HG03457 (cell line): ENCODE results near the gene CDHR5.

Experiments used
- ATAC-seq: cut with Tn5 transposase; IDR thresholded peaks from one replicate; pipeline ENCODE4 v1.9.1; 2021; ENCODE audit warnings: moderate number of reproducible peaks; ENCODE audit not compliant: unreplicated experiment

CDHR5 gene

DNA sequence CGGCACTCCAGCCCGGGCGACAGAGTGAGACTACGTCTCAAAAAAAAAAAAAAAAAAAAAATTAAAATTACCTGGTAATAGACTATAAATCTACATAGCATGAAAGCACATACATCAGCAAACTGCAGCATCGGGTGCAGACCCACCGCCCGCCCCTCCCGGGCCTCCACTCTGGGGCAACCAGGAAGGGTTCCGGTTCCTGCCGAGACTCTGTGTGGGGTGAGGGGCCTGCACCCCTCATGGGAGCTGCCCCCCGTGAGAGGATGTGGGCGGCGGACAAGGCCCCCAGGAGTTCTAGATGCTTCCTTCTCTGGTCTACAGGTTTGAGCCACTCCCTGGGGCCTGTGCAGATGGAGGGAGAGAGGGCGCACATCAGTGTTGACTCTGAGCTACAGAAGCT lies 21.5 kb upstream of the CDHR5 start:
- no peak for ATAC-seq

GRCh38 chr11:645536-645935 lies 20.8 kb upstream of the CDHR5 start:
- ATAC-seq = no peak

GRCh38 chr11:643849-644738 lies 19.3 kb upstream of the CDHR5 start:
- ATAC-seq = no peak

GRCh38 chr11:643366-643765 lies 18.6 kb upstream of the CDHR5 start:
- no peak for ATAC-seq

GRCh38 chr11:641806-642370 lies 17.1 kb upstream of the CDHR5 start:
- ATAC-seq = no peak

- no peak for ATAC-seq
Measured at GRCh38 chr11:640021-640706, 15.4 kb upstream of the CDHR5 start.

- no peak for ATAC-seq
Measured at GRCh38 chr11:639332-639955, 14.7 kb upstream of the CDHR5 start.

- no peak for ATAC-seq
Measured at GRCh38 chr11:638631-639331, 14.0 kb upstream of the CDHR5 start.

- ATAC-seq = no peak
Measured at GRCh38 chr11:637593-638521, 13.1 kb upstream of the CDHR5 start.

DNA sequence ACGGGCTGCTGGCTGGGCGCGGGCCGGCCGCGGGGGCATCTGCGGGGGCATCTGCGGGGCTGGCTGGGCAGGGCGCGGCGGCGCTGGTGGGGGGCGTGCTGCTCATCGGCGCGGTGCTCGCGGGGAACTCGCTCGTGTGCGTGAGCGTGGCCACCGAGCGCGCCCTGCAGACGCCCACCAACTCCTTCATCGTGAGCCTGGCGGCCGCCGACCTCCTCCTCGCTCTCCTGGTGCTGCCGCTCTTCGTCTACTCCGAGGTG lies 12.5 kb upstream of the CDHR5 start:
- ATAC-seq = no peak

DNA sequence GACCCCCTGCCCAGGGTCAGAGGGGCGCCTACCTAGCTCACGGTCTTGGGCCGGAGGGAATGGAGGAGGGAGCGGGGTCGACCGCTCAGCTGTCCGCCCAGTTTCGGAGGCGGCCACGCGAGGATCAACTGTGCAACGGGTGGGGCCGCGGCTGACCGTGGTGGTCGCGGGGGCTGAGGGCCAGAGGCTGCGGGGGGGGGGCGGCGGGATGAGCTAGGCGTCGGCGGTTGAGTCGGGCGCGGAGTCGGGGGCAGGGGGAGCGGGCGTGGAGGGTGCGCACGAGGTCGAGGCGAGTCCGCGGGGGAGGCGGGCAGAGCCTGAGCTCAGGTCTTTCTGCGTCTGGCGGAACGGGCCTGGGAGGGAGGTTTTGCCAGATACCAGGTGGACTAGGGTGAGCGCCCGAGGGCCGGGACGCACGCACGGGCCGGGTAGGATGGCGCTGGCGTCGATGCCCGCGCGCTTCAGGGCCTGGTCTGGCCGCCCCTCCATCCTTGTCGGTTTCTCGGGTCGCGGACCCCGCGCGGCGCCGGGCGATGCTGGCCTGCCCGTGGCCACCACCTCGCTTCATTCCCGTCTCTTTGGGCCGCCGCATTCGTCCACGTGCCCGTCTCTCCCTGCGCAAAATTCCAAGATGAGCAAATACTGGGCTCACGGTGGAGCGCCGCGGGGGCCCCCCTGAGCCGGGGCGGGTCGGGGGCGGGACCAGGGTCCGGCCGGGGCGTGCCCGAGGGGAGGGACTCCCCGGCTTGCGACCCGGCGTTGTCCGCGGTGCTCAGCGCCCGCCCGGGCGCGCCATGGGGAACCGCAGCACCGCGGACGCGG lies 12.0 kb upstream of the CDHR5 start, which contains the start of gene DRD4:
Gene DRD4 (plus strand): TSS at position 759 of the 822 bp plus-strand sequence. CDS start 36 bp downstream, at position 795.
- no peak for ATAC-seq

DNA sequence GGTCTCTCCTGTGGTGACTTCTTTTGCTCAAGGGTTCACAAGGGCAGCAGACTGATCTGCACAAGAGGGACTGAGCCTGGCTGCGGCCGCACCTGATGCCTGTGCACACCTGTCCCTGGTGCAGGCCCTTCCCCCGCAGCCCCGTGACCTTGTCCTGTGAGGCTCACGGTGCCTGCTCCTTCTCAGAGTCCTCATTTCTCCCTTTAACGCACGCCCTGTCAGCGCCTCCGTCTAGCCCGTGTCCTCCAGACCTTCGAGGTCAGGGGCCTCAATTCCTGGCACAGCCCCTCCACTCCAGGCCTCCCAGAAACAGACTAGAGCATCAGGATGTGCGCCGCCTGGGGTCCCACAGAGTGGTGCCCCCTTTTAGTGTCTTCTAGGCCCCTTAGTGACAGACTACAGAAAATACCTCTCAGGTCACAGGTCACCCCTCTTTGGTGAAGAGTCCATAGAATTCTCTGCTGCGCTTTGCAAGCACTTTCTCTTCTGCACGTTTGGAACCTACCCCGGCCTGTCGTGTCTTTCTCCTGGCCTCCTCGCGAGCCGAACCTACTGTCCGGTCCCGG lies 11.3 kb upstream of the CDHR5 start:
- ATAC-seq = no peak

GRCh38 chr11:630871-631270 lies 6.1 kb upstream of the CDHR5 start:
- no peak for ATAC-seq

DNA sequence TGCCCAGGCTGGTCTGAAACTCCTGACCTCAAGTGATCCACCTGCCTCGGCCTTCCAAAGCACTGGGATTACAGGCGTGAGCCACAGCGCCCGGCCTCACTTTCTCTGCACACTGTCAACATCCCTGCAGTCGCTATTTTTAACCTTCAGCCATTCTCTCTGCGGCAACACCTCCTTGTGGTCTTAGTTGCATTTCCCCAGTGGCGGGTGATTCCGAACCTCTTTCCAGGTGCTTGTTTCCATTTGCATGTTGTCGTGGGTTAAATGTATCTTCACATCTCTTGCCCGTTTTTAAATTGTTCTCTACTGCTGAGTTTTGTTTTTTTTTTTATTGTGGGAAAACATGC lies 4.5 kb upstream of the CDHR5 start:
- ATAC-seq = no peak

- ATAC-seq = no peak
Measured at GRCh38 chr11:628056-628455, 3.3 kb upstream of the CDHR5 start.

DNA sequence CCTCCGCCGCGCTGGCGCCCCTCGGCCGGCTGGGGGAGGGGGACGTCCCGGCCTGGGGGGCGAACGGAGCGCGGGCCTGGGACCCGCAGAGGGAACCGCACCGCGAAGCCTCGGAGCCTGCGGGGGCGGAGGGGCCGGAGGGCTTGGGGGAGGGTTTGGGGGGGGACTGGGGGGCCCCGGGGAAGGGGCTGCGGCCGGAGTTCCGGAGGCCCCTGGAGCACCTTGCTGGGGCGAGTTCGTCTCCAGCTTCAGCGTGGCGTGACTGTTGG lies 2.5 kb upstream of the CDHR5 start:
- ATAC-seq = no peak

DNA sequence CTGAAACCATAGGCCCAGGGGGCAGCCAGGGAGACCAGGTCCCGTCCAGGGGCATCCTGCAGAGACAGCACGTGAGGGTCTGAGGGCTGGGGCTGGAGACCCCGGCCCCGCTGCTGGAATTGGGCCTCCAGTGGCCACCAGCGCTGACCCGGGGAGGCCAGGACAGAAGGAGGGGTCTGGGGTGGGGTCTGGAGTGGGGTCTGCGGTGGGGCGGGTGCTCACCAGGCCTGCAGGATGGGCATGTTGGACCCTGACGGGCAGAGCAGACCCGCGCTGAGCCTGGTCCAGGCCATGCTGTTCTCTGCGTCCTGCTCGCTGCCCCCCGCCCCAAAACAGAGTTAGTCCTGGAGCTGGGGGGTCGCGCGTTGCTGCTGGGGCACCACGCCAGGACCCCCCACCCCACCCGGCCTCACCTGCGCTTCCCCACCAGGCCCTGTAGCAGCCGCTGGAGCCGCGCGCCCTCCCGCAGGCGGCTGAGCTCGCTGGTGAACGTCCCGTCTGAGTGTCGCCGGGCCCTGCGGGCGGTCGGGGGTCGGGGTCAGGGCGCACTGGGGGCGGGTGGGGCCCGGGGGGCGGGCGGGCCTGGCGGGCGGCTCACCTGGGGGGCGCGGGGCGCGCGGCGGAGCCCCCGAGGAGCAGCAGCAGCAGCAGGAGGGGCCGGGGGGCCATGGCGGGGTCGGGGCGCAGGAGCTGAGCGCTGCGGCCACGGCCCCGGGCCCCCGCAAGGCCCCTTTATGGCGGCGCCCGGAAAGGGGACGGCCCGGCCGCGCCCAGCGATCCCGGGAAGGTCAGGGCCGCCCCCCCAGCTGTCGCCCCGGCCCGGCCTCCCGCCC lies 1.9 kb upstream of the CDHR5 start, which contains the start of gene SCT:
Gene SCT (minus strand): TSS at position 707 of the 833 bp plus-strand sequence. CDS start 38 bp downstream, at position 669.
- ATAC-seq = no peak

DNA sequence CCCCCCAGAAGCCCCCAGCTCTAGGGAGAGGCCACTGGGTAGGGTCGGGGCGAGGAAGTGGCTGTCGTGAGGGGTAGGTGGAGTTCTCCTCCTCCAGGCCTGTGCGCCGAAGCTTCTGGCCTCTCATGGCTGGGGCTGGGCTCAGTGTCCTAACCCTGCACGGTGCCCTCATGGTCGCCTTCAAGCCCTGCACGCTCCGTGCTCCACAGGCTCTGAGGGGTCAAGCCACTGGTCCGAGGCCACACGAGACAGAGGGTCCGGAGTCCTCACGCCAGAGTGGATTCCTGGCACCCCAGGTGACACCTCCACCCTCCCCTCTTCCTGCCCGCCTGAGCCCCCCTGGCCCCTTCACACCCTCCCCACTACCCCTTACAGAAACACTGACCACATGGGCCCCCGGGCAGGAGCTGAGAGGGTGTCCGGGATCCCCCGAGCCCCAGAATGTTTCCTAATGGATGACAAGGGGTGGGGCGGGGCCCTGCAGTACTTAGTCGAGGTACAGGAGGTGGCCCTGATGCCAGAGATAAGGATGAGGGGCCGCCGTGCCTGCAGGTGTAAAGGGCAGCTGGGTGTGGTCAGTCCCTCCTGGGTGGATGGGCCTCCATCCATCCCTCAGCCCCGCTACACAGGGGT lies 997 bp upstream of the CDHR5 start:
- no peak for ATAC-seq
